IMR-90 (cell line): Measurements from ENCODE around the gene TMA16. TPM values are rescaled to one million over a fixed set of nuclear protein-coding genes. Genes with fewer than 3 reads are reported as not detected.

Experiments
- ATAC-seq: fragments of 200-7000 bp; cut with Tn5 transposase; 2 replicates; pipeline ENCODE4 v1.9.1; 2020; ENCODE audit warnings: low read depth, mild to moderate bottlenecking, moderate library complexity
- BruUV-seq: library from RNA; stranded (reverse); fragments of 400-500 nt; replicated peaks from 2 replicates; lab custom pipeline; 2021; lab: Mats Ljungman, UMichigan
- CTCF ChIA-PET: fragments of 300-600 bp; formaldehyde crosslinking; extraction: SDS; loops from one replicate; lab custom pipeline; 2021; ENCODE audit warnings: antibody characterized with exemption; lab: Yijun Ruan, JAX
- POLR2A ChIA-PET: fragments of 300-600 bp; sonication (Branson Sonifier 250); formaldehyde crosslinking; loops from one replicate; lab custom pipeline; 2022; ENCODE audit warnings: antibody characterized with exemption; ENCODE audit not compliant: unreplicated experiment; lab: Charles Lee
- DNase-seq: peaks from one replicate; pipeline ENCODE4 v3.0.0; 2013
- H2AFZ ChIP-seq: replicated peaks from 2 replicates; pipeline ENCODE3; 2013; ENCODE audit warnings: low read length, mild to moderate bottlenecking; ENCODE audit not compliant: poor library complexity
- H2AK5ac ChIP-seq: 2 replicates; pipeline ENCODE4 v1.6.1; 2013; ENCODE audit warnings: low read depth, low read length, inconsistent platforms
- H2AK9ac ChIP-seq: replicated peaks from 2 replicates; pipeline ENCODE3; 2013; ENCODE audit warnings: mild to moderate bottlenecking, low read depth, low read length, moderate library complexity; ENCODE audit not compliant: poor library complexity
- H2BK120ac ChIP-seq: 2 replicates; pipeline ENCODE4 v1.6.1; 2013; ENCODE audit warnings: low read depth, low read length, inconsistent platforms
- H2BK15ac ChIP-seq: 3 replicates; pipeline ENCODE4 v1.6.1; 2013; ENCODE audit warnings: low read depth, low read length, inconsistent platforms
- H2BK20ac ChIP-seq: 2 replicates; pipeline ENCODE4 v1.6.1; 2013; ENCODE audit warnings: low read depth, mild to moderate bottlenecking, inconsistent platforms, low read length, moderate library complexity
- H2BK5ac ChIP-seq: 2 replicates; pipeline ENCODE4 v1.6.1; 2013; ENCODE audit warnings: mild to moderate bottlenecking, low read depth, low read length, inconsistent platforms; ENCODE audit not compliant: poor library complexity, severe bottlenecking
- H3K14ac ChIP-seq: replicated peaks from 2 replicates; pipeline ENCODE4 v1.6.1; 2013; ENCODE audit warnings: low read depth, low read length, inconsistent platforms
- H3K18ac ChIP-seq: 2 replicates; pipeline ENCODE4 v1.6.1; 2013; ENCODE audit warnings: low read depth, low read length, control low read depth
- H3K23ac ChIP-seq: 2 replicates; pipeline ENCODE4 v1.6.1; 2013; ENCODE audit warnings: low read depth, low read length, inconsistent platforms
- H3K27ac ChIP-seq: 2 replicates; pipeline ENCODE4 v1.5.1; 2013; ENCODE audit warnings: mild to moderate bottlenecking, control low read depth, low read length; ENCODE audit not compliant: insufficient read depth
- H3K27me3 ChIP-seq: 2 replicates; pipeline ENCODE4 v1.6.1; 2013; ENCODE audit warnings: low read length; ENCODE audit not compliant: control insufficient read depth, insufficient read depth
- H3K36me3 ChIP-seq: 2 replicates; pipeline ENCODE4 v1.6.1; 2013; ENCODE audit warnings: low read length, mixed read lengths; ENCODE audit not compliant: control insufficient read depth, insufficient read depth
- H3K4ac ChIP-seq: 2 replicates; pipeline ENCODE4 v1.6.1; 2013; ENCODE audit warnings: low read depth, low read length, inconsistent platforms
- H3K4me1 ChIP-seq: 2 replicates; pipeline ENCODE4 v1.6.1; 2013; ENCODE audit warnings: low read length, mixed read lengths; ENCODE audit not compliant: control insufficient read depth, insufficient read depth
- H3K4me2 ChIP-seq: 2 replicates; pipeline ENCODE4 v1.6.1; 2013; ENCODE audit warnings: low read depth, mild to moderate bottlenecking, control low read depth, low read length, moderate library complexity
- H3K4me3 ChIP-seq: 2 replicates; pipeline ENCODE4 v1.5.1; 2013; ENCODE audit warnings: low read depth, mild to moderate bottlenecking, control low read depth, low read length, moderate library complexity; ENCODE audit not compliant: insufficient read depth
- H3K56ac ChIP-seq: 2 replicates; pipeline ENCODE4 v1.6.1; 2013; ENCODE audit warnings: low read length, inconsistent platforms; ENCODE audit not compliant: insufficient read depth; ENCODE audit errors: extremely low read depth
- H3K79me1 ChIP-seq, 2 experiments: 2 replicates each; pipeline ENCODE4 v1.6.1; 2013; ENCODE audit warnings: low read length in 2 of 2, inconsistent platforms in 1 of 2, low read depth in 1 of 2
- H3K9ac ChIP-seq: 2 replicates; pipeline ENCODE4 v1.6.1; 2013; ENCODE audit warnings: low read depth, low read length, control low read depth
- H3K9me1 ChIP-seq: 2 replicates; pipeline ENCODE4 v1.6.1; 2013; ENCODE audit warnings: low read length, inconsistent platforms; ENCODE audit not compliant: insufficient read depth
- H3K9me3 ChIP-seq: 2 replicates; pipeline ENCODE4 v1.6.1; 2013; ENCODE audit warnings: low read length; ENCODE audit not compliant: control insufficient read depth, insufficient read depth
- H4K20me1 ChIP-seq: 2 replicates; pipeline ENCODE4 v1.6.1; 2013; ENCODE audit warnings: low read length, inconsistent platforms; ENCODE audit not compliant: insufficient read depth
- H4K5ac ChIP-seq: 2 replicates; pipeline ENCODE4 v1.6.1; 2013; ENCODE audit warnings: mild to moderate bottlenecking, low read depth, low read length, control low read depth
- H4K8ac ChIP-seq, 2 experiments: 2 replicates each; pipeline ENCODE4 v1.6.1; 2013; ENCODE audit warnings: low read depth in 2 of 2, low read length in 2 of 2, control low read depth in 1 of 2, inconsistent platforms in 1 of 2
- H4K91ac ChIP-seq: 2 replicates; pipeline ENCODE4 v1.6.1; 2013; ENCODE audit warnings: low read depth, low read length, inconsistent platforms; ENCODE audit not compliant: insufficient read depth
- CTCF ChIP-seq: conservative IDR thresholded peaks from 2 replicates; pipeline ENCODE4 v1.5.1; 2012; ENCODE audit warnings: mild to moderate bottlenecking, low read depth, low read length, improper control_type of control experiment
- NFE2L2 ChIP-seq: fragments of 150-350 bp; IDR thresholded peaks from 2 replicates; pipeline ENCODE4 v1.6.1; 2016; ENCODE audit warnings: low read depth, mild to moderate bottlenecking, low read length
- RAD21 ChIP-seq: IDR thresholded peaks from 2 replicates; pipeline ENCODE4 v1.6.1; 2012; ENCODE audit warnings: low read length, improper control_type of control experiment
- SMC3 ChIP-seq: fragments of 150-350 bp; IDR thresholded peaks from 2 replicates; pipeline ENCODE4 v1.6.1; 2016; ENCODE audit warnings: low read depth, mild to moderate bottlenecking, antibody characterized with exemption, low read length, moderate library complexity
- WGBS, 2 experiments: methylation state at CpG; one replicate each; pipeline versions ENCODE4 v1.1.5 to v1.1.7; 2013; ENCODE audit warnings: missing lambda C conversion rate in 2 of 2; ENCODE audit not compliant: insufficient read length in 1 of 2; ENCODE audit errors: extremely low coverage in 2 of 2; 5-methylcytosine and 5-hydroxymethylcytosine counted together
- dilution Hi-C: fragments of 300-500 bp; cut with HindIII; formaldehyde crosslinking; loops from one replicate; pipeline ENCODE4 v1.14.3; 2018; ENCODE audit warnings: low sequenced_read_pairs; ENCODE audit not compliant: unreplicated experiment
- in situ Hi-C: fragments of 300-500 bp; cut with MboI; formaldehyde crosslinking; loops from 3 replicates; pipeline ENCODE4 v1.14.3; 2019; ENCODE audit warnings: low sequenced_read_pairs, inconsistent platforms, mixed read lengths
- intact Hi-C: fragments of 100-400 bp; cut with micrococcal nuclease; formaldehyde crosslinking; loops from 2 replicates; pipeline ENCODE4 v1.10.0; 2022
- polyA plus RNA-seq, 3 experiments: library from polyadenylated mRNA; depleted of rRNA; stranded (reverse); fragments of >200 nt; gene quantifications; 2 replicates each; pipeline ENCODE4 v1.2.3, GENCODE V29; 2012; ENCODE audit warnings: low replicate concordance in 1 of 3
- total RNA-seq: library from RNA; depleted of rRNA; stranded (reverse); fragments of >200 nt; gene quantifications from 2 replicates; pipeline ENCODE4 v1.2.3, GENCODE V29; 2012

TMA16 gene
- total and polyA plus RNA-seq, 2 of the 4 experiments (the other 2 are of a cell fraction), result 9.3 to 19.8 TPM

DNA sequence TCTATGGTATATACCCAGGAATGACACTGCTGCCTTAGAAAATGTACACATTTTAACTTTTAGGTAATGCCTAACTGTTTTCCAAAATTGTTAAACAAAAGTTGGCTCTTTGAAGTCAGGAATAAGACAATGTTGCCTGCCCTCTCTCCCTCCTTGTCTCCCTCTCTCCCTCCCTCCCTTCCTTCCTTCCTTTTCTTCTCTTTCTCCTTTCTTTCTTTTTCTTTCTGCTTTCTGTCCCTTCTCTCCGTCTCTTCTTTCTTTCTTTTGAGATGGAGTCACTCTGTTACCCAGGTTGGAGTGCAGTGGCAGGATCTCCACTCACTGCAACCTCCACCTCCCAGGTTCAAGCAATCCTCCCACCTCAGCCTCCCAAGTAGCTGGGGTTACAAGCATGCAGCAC lies 4.6 kb upstream of the TMA16 start:
- Histone ChIP-seq H4K91ac (no peak overlapping the region), H3K9me1 (no peaks in the 10 kb centered on the region), H4K5ac (no peak overlapping the region), H3K56ac (no peak overlapping the region), H3K27ac (no peak overlapping the region), H3K4me2 (no peak overlapping the region), H3K27me3 (peaks cover 2% of the 10 kb centered on the region; the same call in 1 of the 2 replicates), H2BK15ac (no peak overlapping the region), H4K8ac (no peak overlapping the region), H4K20me1 (no peaks in the 10 kb centered on the region), H2AFZ (no peak overlapping the region), H2BK120ac (no peak overlapping the region), H3K14ac (no peak overlapping the region), H3K4me3 (no peak overlapping the region), H3K18ac (no peak overlapping the region), H2BK20ac (no peak overlapping the region), H3K36me3 (no peaks in the 10 kb centered on the region), H2AK5ac (no peak overlapping the region), H3K4me1 (no peaks in the 10 kb centered on the region), H3K23ac (no peak overlapping the region), H2AK9ac (no peak overlapping the region), H3K9me3 (no peaks in the 10 kb centered on the region), H3K9ac (no peak overlapping the region), H3K79me1 (no peaks in the 10 kb centered on the region; a peak in 1 of 4 replicates), H3K4ac (no peak overlapping the region), H2BK5ac (no peak overlapping the region)
- no TSS peak for BruUV-seq
- DNase-seq, result no peak
- TF ChIP-seq SMC3 (no peak), RAD21 (no peak), NFE2L2 (no peak), CTCF (no peak)
- no CpG with 5 or more reads among the region's 1 CpG for WGBS, 2 experiments
- dilution Hi-C loops, result no loop called here
- intact Hi-C loops, result loop anchor here (5.0 kb wide), 1 partner anchor 1242 kb away; no protein-coding TSS in a partner anchor
- ATAC-seq, result no peak
- ChIA-PET POLR2A (no interaction called here), CTCF (no interaction called here)
- in situ Hi-C loops, result no loop called here
